Esophagus muscularis mucosa (tissue), 4 donors: ENCODE data around the gene MYBBP1A.

Experiments used
- CTCF ChIP-seq, 3 experiments: fragments of 200-600 bp in 2 of 3; fragments of 450-650 bp in 1 of 3; sonication (generic) in 2 of 3; IDR thresholded peaks; one replicate each; pipeline ENCODE4 v1.5.1; 2017 to 2019; ENCODE audit warnings: antibody characterized with exemption in 3 of 3, mild to moderate bottlenecking in 2 of 3, moderate library complexity in 1 of 3
- EP300 ChIP-seq: sonication (generic); formaldehyde crosslinking; IDR thresholded peaks from one replicate; pipeline ENCODE4 v1.6.1; 2017; ENCODE audit warnings: antibody characterized with exemption
- POLR2A ChIP-seq: fragments of 450-650 bp; IDR thresholded peaks from one replicate; pipeline ENCODE4 v1.6.1; 2017; ENCODE audit warnings: antibody characterized with exemption, moderate library complexity, mild to moderate bottlenecking, low read depth

DNA sequence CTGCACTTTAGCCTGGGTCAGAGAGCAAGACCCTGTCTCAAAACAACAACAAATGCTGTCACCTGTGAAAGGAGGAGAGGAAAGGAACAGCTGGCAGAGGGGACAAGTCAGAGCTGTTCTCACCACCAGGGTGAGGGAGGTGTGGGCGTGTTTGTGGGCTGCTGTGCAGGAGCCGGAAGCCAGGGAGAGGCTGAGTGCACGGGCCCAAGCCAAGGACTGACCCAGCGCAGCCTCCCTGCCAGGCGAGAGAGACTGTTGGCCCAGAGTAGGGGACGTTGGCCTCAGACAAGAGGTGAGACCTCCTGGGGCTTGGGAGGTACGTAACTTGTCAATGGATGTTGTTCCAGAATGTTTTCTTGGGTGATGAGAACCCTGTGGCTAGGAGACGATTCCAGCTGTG is 45.8 kb downstream of the MYBBP1A start:
- no peak for TF ChIP-seq CTCF (IDR thresholded peaks at IDR 0.05)
- TF ChIP-seq POLR2A, result no peak
- no peak for TF ChIP-seq EP300
